Fibroblast of villous mesenchyme (primary cell): ENCODE data around the gene PFDN1. TPM values are rescaled to one million over a fixed set of nuclear protein-coding genes. Genes with fewer than 3 reads are reported as not detected.

ENCODE experiments used
- DNase-seq: peaks from one replicate; pipeline ENCODE4 v3.0.0-alpha.2; 2010; ENCODE audit warnings: low read depth
- H3K4me3 ChIP-seq: 2 replicates; pipeline ENCODE4 v1.5.1; 2011; ENCODE audit warnings: low read depth, mild to moderate bottlenecking, low read length
- total RNA-seq: library from RNA; depleted of rRNA; stranded (reverse); fragments of >200 nt; gene quantifications from 2 replicates; pipeline ENCODE4 v1.2.3, GENCODE V29; 2012
- TF ChIP-seq, protein P1 (sequence below): IDR thresholded peaks from 2 replicates; pipeline ENCODE4 v1.5.1; 2012; ENCODE audit warnings: low read depth, mild to moderate bottlenecking, low read length; ENCODE audit not compliant: insufficient read depth

Gene PFDN1
- total RNA-seq, 1 donor, result 69.1 TPM

DNA sequence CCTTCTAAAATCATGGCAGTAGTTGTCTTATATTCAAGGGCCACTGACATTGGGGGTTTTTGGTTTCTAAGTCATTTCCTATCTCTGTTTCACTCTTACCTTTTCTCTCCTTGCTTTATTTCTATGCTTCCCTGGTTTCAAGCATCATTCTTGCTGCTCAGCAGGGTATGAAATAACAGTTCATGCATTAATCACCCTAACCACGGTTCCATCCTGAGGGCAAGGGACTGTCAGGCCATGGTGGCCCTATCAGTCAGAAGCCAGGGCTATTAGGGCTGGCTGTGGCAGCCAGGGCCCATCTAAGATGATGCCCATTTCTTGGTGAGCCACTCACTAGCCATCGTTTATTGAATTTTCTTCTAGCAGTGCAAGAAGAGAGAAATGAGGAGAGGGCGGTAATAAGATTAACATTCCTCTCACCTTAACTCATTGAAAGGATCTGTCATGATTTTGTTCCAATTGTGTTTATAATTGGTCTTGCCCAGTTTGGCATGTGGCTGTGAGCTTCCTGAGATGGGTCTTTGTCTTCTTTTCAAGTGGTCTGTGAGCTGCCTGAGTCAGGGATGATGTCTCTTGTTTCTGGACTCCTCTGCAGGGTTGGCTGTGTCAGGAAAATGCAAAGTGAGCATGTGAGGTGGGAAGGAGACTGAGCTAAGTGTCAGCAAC lies 82.7 kb downstream of the PFDN1 start:
- H3K4me3 ChIP-seq, result no peak overlapping the region
- no peak for DNase-seq
- TF ChIP-seq, protein P1, sequence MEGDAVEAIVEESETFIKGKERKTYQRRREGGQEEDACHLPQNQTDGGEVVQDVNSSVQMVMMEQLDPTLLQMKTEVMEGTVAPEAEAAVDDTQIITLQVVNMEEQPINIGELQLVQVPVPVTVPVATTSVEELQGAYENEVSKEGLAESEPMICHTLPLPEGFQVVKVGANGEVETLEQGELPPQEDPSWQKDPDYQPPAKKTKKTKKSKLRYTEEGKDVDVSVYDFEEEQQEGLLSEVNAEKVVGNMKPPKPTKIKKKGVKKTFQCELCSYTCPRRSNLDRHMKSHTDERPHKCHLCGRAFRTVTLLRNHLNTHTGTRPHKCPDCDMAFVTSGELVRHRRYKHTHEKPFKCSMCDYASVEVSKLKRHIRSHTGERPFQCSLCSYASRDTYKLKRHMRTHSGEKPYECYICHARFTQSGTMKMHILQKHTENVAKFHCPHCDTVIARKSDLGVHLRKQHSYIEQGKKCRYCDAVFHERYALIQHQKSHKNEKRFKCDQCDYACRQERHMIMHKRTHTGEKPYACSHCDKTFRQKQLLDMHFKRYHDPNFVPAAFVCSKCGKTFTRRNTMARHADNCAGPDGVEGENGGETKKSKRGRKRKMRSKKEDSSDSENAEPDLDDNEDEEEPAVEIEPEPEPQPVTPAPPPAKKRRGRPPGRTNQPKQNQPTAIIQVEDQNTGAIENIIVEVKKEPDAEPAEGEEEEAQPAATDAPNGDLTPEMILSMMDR, result no peak

- TF ChIP-seq, protein P1, result no peak
- no peak for DNase-seq
- H3K4me3 ChIP-seq, result no peak overlapping the region
Observed at GRCh38 chr5:140219068-140219991, 83.6 kb downstream of the PFDN1 start.

GRCh38 chr5:140217299-140218026 lies 85.4 kb downstream of the PFDN1 start:
- TF ChIP-seq, protein P1, result no peak
- DNase-seq, result no peak
- H3K4me3 ChIP-seq, result no peak overlapping the region

DNA sequence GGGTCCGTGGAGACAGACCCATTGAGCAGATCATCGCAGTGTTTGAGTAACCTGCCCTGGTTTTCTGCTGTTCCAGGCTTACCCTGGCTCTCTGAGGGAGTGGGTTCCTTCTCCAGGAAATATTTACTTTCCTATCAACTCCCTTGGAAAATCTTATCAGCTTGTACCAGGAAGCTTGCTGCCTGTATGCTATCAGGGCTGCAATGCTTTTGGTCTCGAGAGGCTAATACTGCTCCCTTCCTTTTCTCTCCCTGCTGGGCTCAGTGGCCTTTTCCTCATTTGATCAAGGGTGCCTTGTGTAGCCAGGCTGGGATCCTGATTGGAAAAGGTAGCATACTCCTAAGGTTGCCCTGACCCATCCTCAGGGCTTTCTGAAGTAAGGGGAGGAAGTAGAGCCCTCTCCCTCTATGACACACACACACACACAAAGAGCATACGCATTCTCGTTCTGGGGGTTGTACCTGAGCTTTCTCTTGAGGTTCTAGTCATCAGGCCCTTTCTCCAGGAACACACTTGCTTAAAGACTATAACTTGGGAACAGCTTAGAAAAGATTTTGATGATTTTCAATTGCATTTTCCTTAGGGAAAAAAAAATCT lies 86.3 kb downstream of the PFDN1 start:
- H3K4me3 ChIP-seq, result no peak overlapping the region
- no peak for DNase-seq
- TF ChIP-seq, protein P1, result no peak

DNA sequence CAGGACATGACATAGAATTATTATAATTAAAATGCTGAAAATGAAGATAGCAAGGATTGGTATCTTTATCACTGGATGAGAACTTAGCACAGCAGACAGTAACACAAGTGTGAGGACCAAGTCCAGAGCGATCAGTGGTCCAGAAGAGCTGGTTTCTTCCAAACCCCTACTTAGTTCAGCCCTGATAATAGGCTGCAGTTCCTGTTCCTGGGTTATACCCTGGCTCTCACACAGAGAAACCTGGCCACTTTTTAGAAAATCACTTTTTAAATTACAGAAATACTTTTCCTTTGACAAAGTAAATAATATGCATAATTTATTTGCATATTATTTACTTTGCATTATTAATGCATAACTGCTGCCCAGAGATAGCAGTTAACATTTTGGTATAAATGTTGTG lies 87.6 kb downstream of the PFDN1 start:
- DNase-seq, result no peak
- TF ChIP-seq, protein P1, result no peak
- no peak overlapping the region for H3K4me3 ChIP-seq

- no peak overlapping the region for H3K4me3 ChIP-seq
- TF ChIP-seq, protein P1, result no peak
- peak; percentile 50 for DNase-seq
Observed at GRCh38 chr5:140214831-140215230, 88.1 kb downstream of the PFDN1 start.
